HG02571 (cell line): ENCODE results near the gene XAGE2.
"Not testable (repeated sequence)": the region's sequence is repeated elsewhere in the genome, so short reads cannot be mapped to it uniquely, and the experiment has no call there.

Experiments
- ATAC-seq: cut with Tn5 transposase; IDR thresholded peaks from one replicate; pipeline ENCODE4 v1.9.1; 2021; ENCODE audit warnings: mild to moderate bottlenecking, moderate library complexity; ENCODE audit not compliant: unreplicated experiment

XAGE2 gene, protein sequence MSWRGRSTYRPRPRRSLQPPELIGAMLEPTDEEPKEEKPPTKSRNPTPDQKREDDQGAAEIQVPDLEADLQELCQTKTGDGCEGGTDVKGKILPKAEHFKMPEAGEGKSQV

DNA sequence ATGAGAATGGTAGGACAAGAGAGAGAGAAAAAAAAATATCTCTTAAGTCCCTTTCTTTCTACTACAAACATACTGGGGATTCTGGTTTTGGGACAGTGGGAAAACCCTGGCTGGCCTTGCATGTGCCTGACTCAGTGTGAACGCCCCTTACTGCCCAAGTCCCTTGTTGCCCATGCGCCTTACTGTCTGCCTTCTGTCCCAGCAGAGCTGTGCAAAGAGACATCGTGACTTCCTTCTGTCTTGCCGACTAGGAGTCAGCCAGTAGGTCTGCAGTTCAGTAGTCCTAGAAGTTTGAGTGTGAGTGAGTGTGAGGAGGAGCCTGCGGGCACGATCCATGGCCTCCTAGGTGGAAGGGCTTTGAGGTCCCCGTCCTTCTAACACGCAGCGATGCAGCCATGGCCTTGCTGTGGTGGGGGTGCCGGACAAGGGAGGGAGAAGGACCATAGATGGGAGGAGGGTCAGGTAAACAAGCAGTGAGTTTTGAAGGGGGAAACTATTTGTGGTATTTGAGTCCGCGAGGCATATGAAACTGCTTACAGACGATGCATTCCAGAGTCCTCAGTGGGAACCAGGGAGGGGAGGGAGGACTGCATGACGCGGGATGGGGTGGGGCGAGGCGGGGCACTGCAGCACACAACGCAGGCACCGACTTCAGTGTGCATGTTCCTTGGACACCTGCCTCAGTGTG lies at the start of gene XAGE2:
Gene XAGE2, plus strand, starts transcription at position 654 of the 688 bp plus-strand sequence. CDS start 994 bp downstream, outside the sequence.
- ATAC-seq: no peak

GRCh38 chrX:52337410-52337809 lies 31.4 kb upstream of the XAGE2 start:
- ATAC-seq: no peak

GRCh38 chrX:52341493-52341892 lies 27.3 kb upstream of the XAGE2 start:
- ATAC-seq: no peak

DNA sequence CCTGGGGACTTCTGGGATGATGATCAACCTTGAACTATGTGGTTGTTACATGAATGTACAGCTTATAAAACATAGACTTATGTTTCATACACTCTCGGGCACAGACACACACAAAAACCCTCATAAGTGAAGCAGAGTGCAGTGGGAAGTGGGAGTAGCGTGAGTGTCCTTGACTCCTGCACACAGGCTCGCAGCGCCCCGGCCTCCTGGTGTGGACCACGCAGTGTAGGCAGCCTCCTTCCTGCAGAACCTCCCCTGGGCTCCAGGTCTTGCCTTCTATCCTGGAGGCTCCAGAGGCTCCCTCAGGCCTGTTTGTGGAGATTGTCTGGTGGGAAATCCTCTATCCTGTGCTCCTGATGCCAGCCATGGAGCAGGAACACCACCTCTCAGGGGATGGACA lies 25.7 kb upstream of the XAGE2 start:
- ATAC-seq: not testable (repeated sequence)

DNA sequence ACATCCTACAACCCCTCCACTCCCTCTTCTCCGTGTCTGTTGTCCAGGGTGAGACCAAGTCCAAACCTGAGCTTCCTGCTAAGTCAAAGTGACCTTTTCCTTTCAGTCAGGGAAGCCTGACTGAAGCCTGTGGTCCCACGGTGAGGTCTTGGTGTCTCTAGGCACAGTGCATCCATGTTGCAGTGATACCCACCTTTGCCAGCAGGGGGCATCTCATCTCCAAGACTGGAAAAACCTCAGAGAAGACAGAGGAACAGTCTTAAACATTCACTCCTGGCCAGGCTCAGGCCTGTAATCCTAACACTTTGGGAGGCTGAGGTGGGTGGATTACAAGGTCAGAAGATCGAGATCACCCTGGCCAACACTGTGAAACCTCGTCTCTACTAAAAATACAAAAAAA lies 23.4 kb upstream of the XAGE2 start:
- ATAC-seq: not testable (repeated sequence)

DNA sequence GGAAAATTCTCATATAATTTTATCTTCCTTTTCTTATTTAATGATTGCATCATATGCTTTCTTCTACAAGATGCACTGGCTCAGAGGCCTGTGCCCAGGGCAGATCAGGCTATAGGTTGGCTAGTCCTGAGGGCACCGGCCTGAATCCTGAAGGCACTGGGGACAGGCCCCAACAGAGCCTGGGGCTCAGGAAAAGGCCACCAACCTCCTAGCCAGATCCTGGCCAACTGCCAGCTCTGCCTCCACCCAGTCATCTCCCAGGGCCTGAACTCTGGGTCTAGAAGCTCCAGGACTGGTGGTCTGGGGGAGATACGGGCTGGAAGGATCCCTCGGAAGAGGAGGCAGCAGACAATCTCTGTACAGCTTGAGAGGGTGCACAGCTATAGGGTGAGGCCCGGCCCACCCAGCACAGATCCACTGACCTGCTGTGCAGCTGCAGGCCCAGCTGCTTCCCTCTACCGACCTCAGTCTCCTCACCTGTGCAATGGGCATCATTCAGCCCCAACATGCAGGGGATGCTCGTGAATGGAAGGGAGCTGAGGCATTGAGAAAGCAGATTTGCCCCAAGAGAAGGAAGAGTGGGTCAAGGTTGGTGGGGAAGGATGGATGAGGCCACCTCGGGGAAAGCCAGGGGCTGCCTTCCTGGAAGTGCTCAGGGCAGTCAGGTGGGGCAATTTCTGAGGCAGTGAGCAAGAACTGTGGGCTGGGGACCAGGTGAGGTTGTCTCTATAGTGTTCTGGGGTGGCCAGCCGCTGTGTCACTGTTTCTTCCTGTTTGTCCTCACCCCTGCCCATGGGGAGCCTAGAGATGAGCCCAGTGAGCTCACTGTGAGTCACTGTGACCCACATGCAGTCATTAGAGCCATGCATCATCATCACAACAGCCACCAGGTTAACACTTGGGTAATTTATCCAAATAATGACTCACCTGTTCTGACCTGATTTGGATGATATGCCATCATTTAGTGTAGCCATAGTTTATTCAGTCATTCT lies 22.4 kb upstream of the XAGE2 start:
- no peak for ATAC-seq

GRCh38 chrX:52349681-52350080 lies 19.1 kb upstream of the XAGE2 start:
- no peak for ATAC-seq

- no peak for ATAC-seq
These were observed 16.3 kb upstream of the XAGE2 start for GRCh38 chrX:52352551-52352950.

DNA sequence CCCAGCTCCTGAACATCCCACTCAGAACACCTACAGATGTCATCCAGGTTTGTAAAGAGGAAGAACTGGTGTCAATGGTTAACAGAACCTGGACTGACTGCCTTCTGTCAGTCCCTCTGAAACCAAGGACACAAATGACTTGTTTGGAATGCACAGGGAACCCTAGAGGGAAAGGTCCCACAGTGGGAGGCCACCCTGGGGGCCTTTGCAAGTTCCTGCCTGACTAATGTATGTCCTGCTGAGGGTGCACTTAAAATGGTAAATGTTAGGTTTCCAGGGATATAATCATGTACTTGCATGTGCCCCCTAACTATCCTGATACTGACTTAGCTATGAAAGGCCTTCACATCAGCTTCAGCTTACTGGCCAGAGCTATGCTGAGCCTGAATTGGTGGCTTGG lies 15.0 kb upstream of the XAGE2 start:
- ATAC-seq: no peak

GRCh38 chrX:52355108-52355507 lies 13.7 kb upstream of the XAGE2 start:
- no peak for ATAC-seq

GRCh38 chrX:52359614-52360232 lies 9.1 kb upstream of the XAGE2 start:
- ATAC-seq: no peak

- ATAC-seq: no peak
These were observed 6.9 kb upstream of the XAGE2 start for GRCh38 chrX:52361941-52362340.

GRCh38 chrX:52363247-52363883 lies 5.5 kb upstream of the XAGE2 start:
- ATAC-seq: no peak

DNA sequence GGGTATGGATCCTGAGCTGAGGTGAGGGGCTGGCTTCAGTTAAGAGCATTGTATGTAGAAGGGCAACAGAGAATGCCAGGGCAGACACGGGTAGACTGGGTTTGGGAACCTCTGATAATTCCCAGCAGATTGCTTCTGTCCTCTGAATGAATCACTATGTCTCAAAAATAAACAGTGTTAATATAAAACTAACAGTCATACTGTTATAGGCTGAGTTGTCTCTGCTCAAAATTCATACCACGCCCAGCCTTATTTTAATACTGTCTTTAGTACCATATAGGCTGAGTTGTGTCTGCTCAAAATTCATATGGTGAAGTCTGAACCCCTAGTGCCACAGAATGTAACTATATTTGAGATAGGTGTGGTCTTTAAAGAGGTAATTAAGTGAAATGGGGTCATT lies 10.0 kb downstream of the XAGE2 start:
- ATAC-seq: no peak

- ATAC-seq: no peak
These were observed 12.2 kb downstream of the XAGE2 start for GRCh38 chrX:52380993-52381392.

DNA sequence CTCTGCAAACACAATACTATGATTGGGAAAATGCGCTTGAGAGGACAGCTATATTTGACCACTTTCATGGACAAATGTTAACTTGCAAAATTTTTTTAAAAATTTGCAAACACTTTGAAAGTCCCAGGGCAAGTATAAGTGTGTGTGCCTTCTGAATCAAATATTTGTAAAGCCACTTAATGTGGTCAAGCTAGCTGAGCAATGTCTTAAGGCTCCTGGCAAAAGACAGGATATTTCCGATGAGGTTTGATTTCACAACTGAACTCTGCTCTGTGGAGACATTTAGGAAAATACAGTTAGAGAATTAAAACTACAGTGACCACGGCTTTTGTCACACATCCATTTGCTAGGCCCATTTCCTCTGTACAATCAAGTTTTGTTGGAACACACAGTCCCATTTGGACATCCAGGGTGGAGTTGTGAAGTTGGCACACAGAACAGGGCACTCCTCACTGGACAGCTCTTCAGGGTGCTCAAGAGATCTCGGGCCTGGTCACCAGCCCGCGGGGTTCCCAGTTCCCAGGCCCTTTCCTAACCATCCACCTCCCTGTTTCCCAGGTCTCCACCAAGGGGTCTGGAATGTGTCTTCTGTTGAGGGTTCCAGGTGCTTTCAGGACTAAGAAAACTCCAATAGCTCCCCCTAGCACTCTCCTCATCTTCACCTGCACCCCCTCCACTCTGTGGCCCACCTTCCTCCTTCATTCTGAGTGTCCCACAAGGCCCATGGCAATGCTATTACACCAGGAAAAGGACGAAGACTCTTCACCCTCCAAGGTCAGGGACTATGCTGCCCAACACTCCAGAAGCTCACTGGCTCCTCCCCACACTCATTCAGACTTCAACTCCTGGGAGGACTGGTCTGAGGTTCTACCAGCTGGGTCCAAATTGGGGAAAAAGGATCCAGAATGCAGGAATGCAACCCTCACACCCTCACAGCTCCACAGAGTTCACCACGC lies 41.9 kb downstream of the XAGE2 start:
- no peak for ATAC-seq

- no peak for ATAC-seq
These were observed 46.5 kb downstream of the XAGE2 start for GRCh38 chrX:52415304-52415703.

- ATAC-seq: no peak
These were observed 48.0 kb downstream of the XAGE2 start for GRCh38 chrX:52416816-52417215.

- ATAC-seq: no peak
These were observed 52.1 kb downstream of the XAGE2 start for GRCh38 chrX:52420824-52421443.
